Erythroblast (primary cell): ENCODE results near the gene COX4I2.

Experiments
- GATA1 ChIP-seq: IDR thresholded peaks from 2 replicates; pipeline ENCODE4 v1.6.1; 2011; ENCODE audit warnings: low read depth, mild to moderate bottlenecking, control low read depth, low read length, moderate library complexity
- POLR2A ChIP-seq: IDR thresholded peaks from 2 replicates; pipeline ENCODE4 v1.6.1; 2011; ENCODE audit warnings: mild to moderate bottlenecking, low read length

GRCh38 chr20:31670371-31671228 lies 32.9 kb downstream of the COX4I2 start:
- TF ChIP-seq POLR2A: peak; percentile 62
- TF ChIP-seq GATA1: no peak
